Panc1 (cell line): ENCODE data around the gene LINGO4.

ENCODE experiments used
- POLR2AphosphoS5 ChIP-seq: IDR thresholded peaks from 2 replicates; pipeline ENCODE4 v1.6.1; 2012; ENCODE audit warnings: mild to moderate bottlenecking, low read depth, low read length, moderate library complexity
- SIN3A ChIP-seq: IDR thresholded peaks from 2 replicates; pipeline ENCODE4 v1.6.1; 2012; ENCODE audit warnings: low read depth, mild to moderate bottlenecking, low read length, moderate library complexity, borderline replicate concordance; ENCODE audit not compliant: insufficient read depth
- TF ChIP-seq, protein P1 (sequence below): fragments of 450-650 bp; IDR thresholded peaks from 2 replicates; pipeline ENCODE4 v1.5.1; 2017; ENCODE audit warnings: mild to moderate bottlenecking
- TF ChIP-seq, protein P2 (sequence below), 2 experiments: IDR thresholded peaks; 2 replicates each; pipeline ENCODE4 v1.6.1; 2011 to 2012; ENCODE audit warnings: low read depth in 2 of 2, control low read depth in 1 of 2, low read length in 1 of 2, mild to moderate bottlenecking in 1 of 2, moderate library complexity in 1 of 2; ENCODE audit not compliant: insufficient read depth in 1 of 2

DNA sequence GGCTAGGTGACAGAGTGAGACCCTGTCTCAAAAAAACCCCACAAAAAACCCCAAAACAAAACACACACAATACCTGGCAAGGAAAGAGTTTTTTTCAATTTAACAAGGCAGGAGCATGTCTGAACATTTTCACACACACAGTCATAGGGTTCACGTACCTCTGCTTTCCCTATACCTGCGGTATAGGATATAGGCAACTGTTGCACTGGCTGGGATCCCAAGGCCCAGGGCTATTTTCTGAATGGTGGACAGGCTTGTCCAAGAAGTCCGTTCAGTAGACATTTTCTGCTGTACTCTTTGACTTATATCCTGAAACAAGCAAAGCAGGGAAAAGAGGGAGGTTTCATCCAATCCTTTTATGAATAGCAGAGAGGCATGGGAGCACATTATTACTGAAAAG lies 22.5 kb downstream of the LINGO4 start:
- TF ChIP-seq, protein P1, sequence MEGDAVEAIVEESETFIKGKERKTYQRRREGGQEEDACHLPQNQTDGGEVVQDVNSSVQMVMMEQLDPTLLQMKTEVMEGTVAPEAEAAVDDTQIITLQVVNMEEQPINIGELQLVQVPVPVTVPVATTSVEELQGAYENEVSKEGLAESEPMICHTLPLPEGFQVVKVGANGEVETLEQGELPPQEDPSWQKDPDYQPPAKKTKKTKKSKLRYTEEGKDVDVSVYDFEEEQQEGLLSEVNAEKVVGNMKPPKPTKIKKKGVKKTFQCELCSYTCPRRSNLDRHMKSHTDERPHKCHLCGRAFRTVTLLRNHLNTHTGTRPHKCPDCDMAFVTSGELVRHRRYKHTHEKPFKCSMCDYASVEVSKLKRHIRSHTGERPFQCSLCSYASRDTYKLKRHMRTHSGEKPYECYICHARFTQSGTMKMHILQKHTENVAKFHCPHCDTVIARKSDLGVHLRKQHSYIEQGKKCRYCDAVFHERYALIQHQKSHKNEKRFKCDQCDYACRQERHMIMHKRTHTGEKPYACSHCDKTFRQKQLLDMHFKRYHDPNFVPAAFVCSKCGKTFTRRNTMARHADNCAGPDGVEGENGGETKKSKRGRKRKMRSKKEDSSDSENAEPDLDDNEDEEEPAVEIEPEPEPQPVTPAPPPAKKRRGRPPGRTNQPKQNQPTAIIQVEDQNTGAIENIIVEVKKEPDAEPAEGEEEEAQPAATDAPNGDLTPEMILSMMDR: no peak
- TF ChIP-seq POLR2AphosphoS5 (no peak), SIN3A (no peak)
- TF ChIP-seq, protein P2, sequence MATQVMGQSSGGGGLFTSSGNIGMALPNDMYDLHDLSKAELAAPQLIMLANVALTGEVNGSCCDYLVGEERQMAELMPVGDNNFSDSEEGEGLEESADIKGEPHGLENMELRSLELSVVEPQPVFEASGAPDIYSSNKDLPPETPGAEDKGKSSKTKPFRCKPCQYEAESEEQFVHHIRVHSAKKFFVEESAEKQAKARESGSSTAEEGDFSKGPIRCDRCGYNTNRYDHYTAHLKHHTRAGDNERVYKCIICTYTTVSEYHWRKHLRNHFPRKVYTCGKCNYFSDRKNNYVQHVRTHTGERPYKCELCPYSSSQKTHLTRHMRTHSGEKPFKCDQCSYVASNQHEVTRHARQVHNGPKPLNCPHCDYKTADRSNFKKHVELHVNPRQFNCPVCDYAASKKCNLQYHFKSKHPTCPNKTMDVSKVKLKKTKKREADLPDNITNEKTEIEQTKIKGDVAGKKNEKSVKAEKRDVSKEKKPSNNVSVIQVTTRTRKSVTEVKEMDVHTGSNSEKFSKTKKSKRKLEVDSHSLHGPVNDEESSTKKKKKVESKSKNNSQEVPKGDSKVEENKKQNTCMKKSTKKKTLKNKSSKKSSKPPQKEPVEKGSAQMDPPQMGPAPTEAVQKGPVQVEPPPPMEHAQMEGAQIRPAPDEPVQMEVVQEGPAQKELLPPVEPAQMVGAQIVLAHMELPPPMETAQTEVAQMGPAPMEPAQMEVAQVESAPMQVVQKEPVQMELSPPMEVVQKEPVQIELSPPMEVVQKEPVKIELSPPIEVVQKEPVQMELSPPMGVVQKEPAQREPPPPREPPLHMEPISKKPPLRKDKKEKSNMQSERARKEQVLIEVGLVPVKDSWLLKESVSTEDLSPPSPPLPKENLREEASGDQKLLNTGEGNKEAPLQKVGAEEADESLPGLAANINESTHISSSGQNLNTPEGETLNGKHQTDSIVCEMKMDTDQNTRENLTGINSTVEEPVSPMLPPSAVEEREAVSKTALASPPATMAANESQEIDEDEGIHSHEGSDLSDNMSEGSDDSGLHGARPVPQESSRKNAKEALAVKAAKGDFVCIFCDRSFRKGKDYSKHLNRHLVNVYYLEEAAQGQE (IDR thresholded peaks at IDR 0.05; ENCODE audit: insufficient read depth in 1 of 2, low read depth in 2 of 2, low read length in 1 of 2): no peak
